Stimulated activated CD4-positive, alpha-beta T cell treated with anti-CD3 and anti-CD28 coated beads, Interleukin-1b, Interleukin-23, amount 100 ng/mL, for 24 hours (primary cell): ENCODE data around the gene ZNF326.

Source experiments
- DNase-seq, 4 experiments: peaks; one replicate each; pipeline ENCODE4 v3.0.0-alpha.2; 2020; ENCODE audit warnings: low read depth in 4 of 4, low spot score in 1 of 4

The ZNF326 gene

DNA sequence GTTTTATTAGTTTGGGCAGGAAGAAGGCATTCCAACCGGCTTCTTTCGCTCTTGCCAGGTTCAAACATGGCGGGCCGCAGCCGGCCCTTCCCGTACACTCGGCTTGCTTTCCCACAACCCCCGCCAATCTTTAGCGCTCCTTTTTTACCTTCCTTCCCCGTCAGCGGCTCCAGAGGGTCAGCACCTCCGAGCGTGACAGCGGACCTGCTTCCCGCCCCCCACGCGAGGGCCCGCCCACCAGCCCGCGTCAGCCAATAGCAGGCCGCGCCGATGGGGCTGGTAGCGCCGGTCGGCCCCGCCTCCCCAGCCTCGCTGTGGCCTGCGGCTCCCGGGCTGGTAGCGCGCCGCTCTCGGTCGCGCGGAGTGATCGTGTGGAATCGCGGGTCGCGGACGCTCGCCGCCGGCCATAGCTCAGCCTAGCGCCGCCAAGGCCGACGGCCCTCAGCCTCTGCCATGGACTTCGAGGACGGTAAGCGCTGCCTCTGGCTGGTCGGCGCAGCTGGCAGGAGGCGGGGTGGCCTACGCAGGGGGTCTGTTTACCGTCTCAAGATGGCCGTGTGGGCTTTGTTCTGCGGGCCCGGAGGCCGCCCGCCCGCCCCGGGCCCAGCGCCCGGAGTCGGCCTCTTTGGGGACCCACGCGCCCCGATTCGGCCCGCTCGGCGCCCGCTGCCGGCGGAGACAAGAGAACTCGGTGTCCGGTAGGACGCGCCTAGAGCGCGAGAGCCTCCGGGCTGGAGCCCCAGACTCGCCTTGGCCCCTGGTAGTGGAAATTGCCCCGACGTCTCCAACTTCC lies at the start of gene ZNF326:
Gene ZNF326 (plus strand): TSS at position 306 of the 793 bp plus-strand sequence. CDS start 148 bp downstream, at position 454.
- peak; percentile 73 to 95 (median 88) for DNase-seq

DNA sequence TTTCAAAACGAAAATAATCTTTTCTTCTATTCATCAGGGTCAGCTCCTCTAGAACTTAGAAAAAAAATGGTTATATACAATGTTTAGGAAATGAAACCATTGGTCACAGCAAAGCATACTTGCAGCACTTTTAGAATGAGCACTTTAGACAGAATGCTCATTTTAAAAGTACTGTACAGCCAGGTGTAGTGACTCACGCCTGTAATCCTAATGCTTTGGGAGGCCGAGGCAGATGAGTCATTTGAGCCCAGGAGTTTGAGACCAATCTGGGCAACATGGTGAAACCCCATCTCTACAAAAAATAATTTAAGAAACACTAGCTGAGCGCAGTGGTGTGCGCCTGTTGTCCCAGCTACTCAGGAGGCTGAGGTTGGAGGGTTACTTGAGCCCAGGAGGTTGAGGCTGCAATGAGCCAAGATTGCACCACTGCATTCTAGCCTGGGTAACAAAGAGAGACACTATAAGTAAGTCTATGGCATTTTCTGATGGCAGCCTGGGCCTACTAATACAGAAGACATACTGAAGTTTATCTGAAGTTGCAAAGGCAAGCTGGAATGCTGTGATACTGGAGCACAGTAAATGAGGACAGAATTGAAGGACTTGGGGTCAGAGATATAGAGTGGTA lies 48.9 kb upstream of the ZNF326 start:
- no peak for DNase-seq

DNA sequence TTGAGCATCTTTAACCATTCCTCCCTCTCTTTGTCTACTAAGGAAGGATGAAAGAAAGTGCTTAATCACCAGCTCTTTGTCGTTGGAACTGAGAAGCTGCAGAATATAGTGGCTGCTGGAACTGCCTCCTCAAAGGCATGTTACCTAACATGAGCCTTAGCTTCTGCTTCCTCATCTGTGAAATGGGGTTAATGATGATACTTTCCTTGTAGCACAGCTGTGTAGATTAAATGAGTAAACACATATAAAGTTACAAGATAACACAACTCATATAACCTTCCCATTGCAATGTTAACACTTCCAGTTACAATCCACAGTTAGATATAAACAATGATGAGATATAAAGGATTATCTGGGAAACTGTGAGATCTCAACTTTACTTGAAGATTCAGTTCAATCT lies 48.4 kb upstream of the ZNF326 start:
- DNase-seq = no peak

GRCh38 chr1:89948722-89949345 lies 46.1 kb upstream of the ZNF326 start:
- no peak for DNase-seq

GRCh38 chr1:89949991-89950624 lies 44.8 kb upstream of the ZNF326 start:
- no peak for DNase-seq

GRCh38 chr1:89950703-89951102 lies 44.2 kb upstream of the ZNF326 start:
- no peak for DNase-seq

DNA sequence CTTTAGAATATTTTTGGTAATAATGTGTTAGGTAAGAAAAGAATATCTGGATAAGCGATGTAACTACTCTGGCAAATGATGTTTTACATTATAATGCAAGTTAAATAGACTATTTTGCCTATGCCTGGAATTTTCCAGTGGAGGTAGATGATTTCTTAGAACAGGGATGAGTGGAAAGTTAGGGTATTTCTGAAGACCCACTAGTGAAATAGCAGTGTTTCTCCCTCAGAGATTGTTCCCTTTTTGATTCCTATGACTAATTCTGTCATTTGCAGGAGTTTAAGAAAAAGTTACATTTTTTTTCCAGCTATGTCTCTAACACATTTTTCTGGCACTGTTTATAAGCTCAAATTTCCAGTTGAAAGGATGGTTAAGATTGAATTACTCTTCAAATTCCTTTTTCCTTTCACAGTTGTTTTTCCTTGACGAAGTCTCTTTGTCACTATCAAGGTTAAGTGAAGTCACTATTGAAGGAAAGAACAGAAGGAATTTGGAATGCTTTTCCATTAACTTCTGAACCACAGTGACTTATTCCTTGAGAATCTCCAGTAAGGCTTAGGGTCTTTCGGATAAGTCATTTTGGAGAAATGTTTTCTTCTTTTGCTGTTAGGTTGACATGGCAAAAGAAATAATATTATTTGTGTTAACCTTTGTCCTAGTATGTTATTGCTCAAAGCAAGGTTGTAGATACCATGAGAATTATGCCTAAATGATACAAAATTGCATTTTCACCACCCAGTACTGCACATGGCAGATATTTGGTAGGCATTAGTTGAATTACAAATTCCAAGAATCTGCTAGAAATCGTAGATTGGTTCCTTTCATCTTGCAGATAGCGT lies 42.9 kb upstream of the ZNF326 start:
- no peak for DNase-seq

DNA sequence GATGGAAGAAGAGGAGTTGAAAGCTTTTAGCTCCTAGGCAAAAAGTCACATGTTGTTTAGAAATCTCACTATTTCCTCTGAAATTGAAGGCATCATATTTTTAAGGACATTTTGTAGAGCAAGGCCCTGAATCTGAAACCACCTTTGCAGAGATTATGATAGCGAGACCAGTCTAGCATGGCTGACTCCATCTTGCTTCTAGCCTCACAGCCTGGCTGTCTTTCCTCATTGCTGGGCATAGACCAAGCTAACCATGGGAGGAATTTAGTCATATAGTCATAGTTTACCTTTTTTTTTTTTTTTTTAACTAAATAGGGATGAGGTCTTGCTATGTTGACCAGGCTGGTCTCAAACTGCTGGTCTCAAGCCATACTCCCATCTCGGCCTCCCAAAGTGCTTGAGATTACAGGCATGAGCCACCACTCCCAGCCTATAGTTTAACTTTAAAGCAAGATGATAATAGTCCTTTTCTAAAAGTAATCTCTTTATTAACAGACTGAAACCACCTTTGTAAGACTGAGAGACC lies 42.2 kb upstream of the ZNF326 start:
- DNase-seq = no peak

- peak in 2 of 4 experiments; percentile 2 to 14 for DNase-seq
These were observed 41.7 kb upstream of the ZNF326 start for GRCh38 chr1:89953131-89953626.

- no peak for DNase-seq
These were observed 41.0 kb upstream of the ZNF326 start for GRCh38 chr1:89953929-89954328.

- no peak for DNase-seq
These were observed 40.5 kb upstream of the ZNF326 start for GRCh38 chr1:89954401-89954800.

GRCh38 chr1:89955311-89956205 lies 39.4 kb upstream of the ZNF326 start:
- DNase-seq = no peak

- no peak for DNase-seq
These were observed 37.8 kb upstream of the ZNF326 start for GRCh38 chr1:89957107-89957506.

DNA sequence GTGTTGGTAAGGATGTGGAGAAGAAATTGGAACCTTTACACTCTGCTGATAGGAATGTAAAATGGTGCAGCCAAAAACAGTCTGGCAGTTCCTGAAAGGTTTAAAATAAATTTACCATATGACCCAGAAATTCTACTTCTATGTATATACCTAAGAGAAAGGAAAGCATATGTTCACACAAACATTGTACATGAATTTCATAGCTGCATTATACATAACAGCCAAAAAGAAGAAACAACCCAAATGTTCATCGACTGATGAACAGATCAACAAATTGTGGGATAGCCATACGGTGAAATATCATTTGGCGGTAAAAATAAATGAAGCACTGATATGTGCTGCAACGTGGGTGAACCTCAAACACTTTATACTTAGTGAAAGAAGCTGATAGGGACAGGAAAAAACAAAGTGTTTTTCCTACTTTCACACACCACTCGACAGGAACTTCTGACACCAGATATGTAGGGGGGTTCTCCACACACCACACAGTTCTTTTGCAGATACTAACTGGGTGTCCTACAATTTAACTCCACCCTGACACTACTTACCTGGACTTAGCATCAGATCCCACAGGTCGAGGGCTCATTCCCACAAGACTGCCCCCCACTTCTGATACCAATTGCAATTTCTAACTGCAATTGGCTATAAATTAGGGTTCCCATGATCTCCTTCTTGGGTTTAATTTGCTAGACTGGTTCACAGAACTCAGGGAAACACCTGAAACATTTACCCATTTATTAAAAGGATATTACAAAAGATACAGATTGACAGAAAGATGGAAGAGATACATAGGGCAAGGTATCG lies 35.9 kb upstream of the ZNF326 start:
- DNase-seq = no peak

- no peak for DNase-seq
These were observed 35.2 kb upstream of the ZNF326 start for GRCh38 chr1:89959719-89960118.

- no peak for DNase-seq
These were observed 32.7 kb upstream of the ZNF326 start for GRCh38 chr1:89962024-89962741.

DNA sequence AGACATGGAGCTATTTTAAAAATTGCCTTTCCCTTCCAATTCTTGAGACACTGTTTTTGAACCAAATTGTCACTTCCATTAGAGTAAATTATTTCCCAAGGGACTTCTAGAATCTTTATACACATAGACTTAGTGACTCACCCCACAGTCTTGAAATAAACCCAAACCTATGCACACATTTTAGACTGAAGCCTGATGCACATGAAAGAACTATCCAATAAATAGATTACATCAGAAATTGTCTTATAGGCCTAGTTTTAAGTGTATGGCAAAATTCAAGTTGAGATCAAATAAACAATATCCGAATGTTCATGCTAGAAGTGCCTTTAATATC lies 32.2 kb upstream of the ZNF326 start:
- no peak for DNase-seq

GRCh38 chr1:89965193-89965768 lies 29.6 kb upstream of the ZNF326 start:
- no peak for DNase-seq
